HL-60 (cell line): Measurements from ENCODE around the gene USP19.

Source experiments
- CTCF ChIP-seq: IDR thresholded peaks from one replicate; pipeline ENCODE4 v1.5.1; 2011; ENCODE audit warnings: low read length, control low read depth, inconsistent platforms; ENCODE audit not compliant: insufficient read depth
- GABPA ChIP-seq: IDR thresholded peaks from 2 replicates; pipeline ENCODE4 v1.6.1; 2012; ENCODE audit warnings: low read depth
- POLR2AphosphoS5 ChIP-seq: IDR thresholded peaks from 2 replicates; pipeline ENCODE4 v1.6.1; 2012; ENCODE audit warnings: low read depth
- REST ChIP-seq: IDR thresholded peaks from 2 replicates; pipeline ENCODE4 v1.6.1; 2012; ENCODE audit warnings: low read depth; ENCODE audit not compliant: insufficient replicate concordance
- SPI1 ChIP-seq: IDR thresholded peaks from 2 replicates; pipeline ENCODE4 v1.6.1; 2012; ENCODE audit warnings: low read depth, mild to moderate bottlenecking, borderline replicate concordance

GRCh38 chr3:49140080-49140479 lies 19.5 kb upstream of the USP19 start:
- no peak for TF ChIP-seq CTCF
- TF ChIP-seq REST = no peak
- TF ChIP-seq POLR2AphosphoS5 = no peak
- TF ChIP-seq GABPA = no peak
- no peak for TF ChIP-seq SPI1
